GM12801 (cell line): ENCODE data around the gene ZNF367.

Experiments used
- CTCF ChIP-seq: IDR thresholded peaks from one replicate; pipeline ENCODE4 v1.5.1; 2011; ENCODE audit warnings: control low read depth; ENCODE audit not compliant: insufficient read length; ENCODE audit errors: extremely low read depth

ZNF367 gene

GRCh38 chr9:96459268-96460007, 41.3 kb upstream of the ZNF367 start:
- TF ChIP-seq CTCF: no peak

- TF ChIP-seq CTCF: no peak
These were observed 40.1 kb upstream of the ZNF367 start for GRCh38 chr9:96458226-96458625.

- TF ChIP-seq CTCF: no peak
These were observed 39.1 kb upstream of the ZNF367 start for GRCh38 chr9:96457266-96457665.

- TF ChIP-seq CTCF: no peak
These were observed 35.5 kb upstream of the ZNF367 start for GRCh38 chr9:96453625-96454024.

- TF ChIP-seq CTCF: no peak
These were observed 32.7 kb upstream of the ZNF367 start for GRCh38 chr9:96450613-96451528.

- TF ChIP-seq CTCF: no peak
These were observed 31.9 kb upstream of the ZNF367 start, which contains the start of gene HABP4 for GRCh38 chr9:96449845-96450612. TSS of gene HABP4 (plus strand) at chr9:96450169. CDS start at chr9:96450280, 111 bp downstream.

- no peak for TF ChIP-seq CTCF
These were observed 31.3 kb upstream of the ZNF367 start for GRCh38 chr9:96449523-96449844.
